Right lobe of liver (tissue), 4 donors: ENCODE results near the gene CX3CL1.
"Not testable (repeated sequence)": the region's sequence is repeated elsewhere in the genome, so short reads cannot be mapped to it uniquely, and the experiment has no call there.

Experiments used
- CTCF ChIP-seq, 4 donors: fragments of 200-600 bp in 3 of 4; fragments of 450-650 bp in 1 of 4; IDR thresholded peaks; one replicate each; pipeline versions ENCODE4 v1.5.1 to v1.8.0; 2016 to 2022; ENCODE audit warnings: antibody characterized with exemption in 4 of 4, mild to moderate bottlenecking in 2 of 4
- POLR2A ChIP-seq: fragments of 450-650 bp; IDR thresholded peaks from one replicate; pipeline ENCODE4 v1.6.1; 2017; ENCODE audit warnings: antibody characterized with exemption, mild to moderate bottlenecking
- donor health status: DM: no; HTN: no; CAD: no.
- donor health status: DM: no; HTN: no; CAD: no.
- donor health status: DM: no; HTN: yes; CAD: no.

GRCh38 chr16:57344094-57344493 is 28.2 kb upstream of the CX3CL1 start:
- TF ChIP-seq POLR2A; CTCF (IDR thresholded peaks at IDR 0.05): not testable (repeated sequence)
